Skeletal muscle satellite cell (primary cell): ENCODE data around the gene PLEKHA5.

Source experiments
- H3K27me3 ChIP-seq: 2 replicates; pipeline ENCODE4 v1.7.0; 2013; ENCODE audit warnings: low read length; ENCODE audit not compliant: control insufficient read depth, insufficient read depth
- H3K36me3 ChIP-seq: 2 replicates; pipeline ENCODE4 v1.7.0; 2013; ENCODE audit warnings: mild to moderate bottlenecking, control low read depth, low read length; ENCODE audit not compliant: insufficient read depth
- H3K4me1 ChIP-seq: 2 replicates; pipeline ENCODE4 v1.7.0; 2013; ENCODE audit warnings: low read length; ENCODE audit not compliant: control insufficient read depth, insufficient read depth
- H3K4me2 ChIP-seq: 2 replicates; pipeline ENCODE4 v1.7.0; 2013; ENCODE audit warnings: mild to moderate bottlenecking, low read length
- H3K4me3 ChIP-seq: 2 replicates; pipeline ENCODE4 v1.7.0; 2013; ENCODE audit warnings: low read length
- H3K9ac ChIP-seq: 2 replicates; pipeline ENCODE4 v1.7.0; 2013; ENCODE audit warnings: mild to moderate bottlenecking, low read depth, low read length, moderate library complexity
- H3K9me3 ChIP-seq: replicated peaks from 2 replicates; pipeline ENCODE4 v1.7.0; 2013; ENCODE audit warnings: mild to moderate bottlenecking, control low read depth, low read length

PLEKHA5 gene

DNA sequence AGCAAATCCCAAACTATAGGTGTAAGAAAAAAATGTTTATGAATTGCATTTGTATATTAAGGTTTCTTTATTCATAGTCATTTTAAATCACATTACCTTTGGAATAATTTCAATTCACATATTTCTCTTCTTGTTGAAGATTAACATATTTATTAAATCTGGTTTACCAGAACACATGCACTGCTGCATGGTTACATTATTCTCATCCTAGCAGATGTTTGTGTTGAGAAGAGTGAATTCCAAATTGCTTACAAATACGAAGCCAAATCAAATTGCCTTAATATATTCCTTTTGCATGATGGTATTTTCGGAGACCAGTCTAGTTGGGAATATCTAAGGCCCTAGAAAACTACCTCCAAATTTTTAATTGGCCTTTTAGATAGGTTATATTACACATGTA lies 130.6 kb downstream of the PLEKHA5 start:
- H3K9ac ChIP-seq = no peak overlapping the region
- H3K27me3 ChIP-seq = no peaks in the 10 kb centered on the region
- H3K4me2 ChIP-seq = no peak overlapping the region
- H3K4me3 ChIP-seq = no peak overlapping the region
- no peaks in the 10 kb centered on the region for H3K36me3 ChIP-seq
- H3K4me1 ChIP-seq = peaks cover 5% of the 10 kb centered on the region
- no peaks in the 10 kb centered on the region for H3K9me3 ChIP-seq

DNA sequence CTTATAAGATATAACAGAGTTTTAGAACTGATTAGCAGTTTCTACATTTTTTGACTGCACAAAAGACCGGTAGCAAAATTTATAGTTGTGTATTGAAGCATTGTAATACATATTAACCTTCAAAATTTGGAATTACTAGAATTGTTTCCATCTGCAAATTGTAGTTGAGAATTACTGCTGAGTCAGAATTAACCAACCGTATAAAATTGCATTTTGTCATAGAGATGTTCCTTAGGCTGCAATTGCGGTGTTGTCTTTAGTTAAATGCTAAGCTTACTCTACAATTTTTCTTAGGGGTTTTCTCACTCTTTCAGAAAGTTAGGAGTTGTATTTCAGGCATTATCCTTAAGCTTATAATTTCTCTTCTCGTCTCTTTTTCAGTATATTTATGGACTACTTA lies 132.2 kb downstream of the PLEKHA5 start:
- Histone ChIP-seq H3K4me1 (peaks cover under 1% of the 10 kb centered on the region), H3K4me3 (no peak overlapping the region), H3K36me3 (no peaks in the 10 kb centered on the region), H3K4me2 (no peak overlapping the region), H3K9ac (no peak overlapping the region), H3K27me3 (no peaks in the 10 kb centered on the region), H3K9me3 (no peaks in the 10 kb centered on the region)

DNA sequence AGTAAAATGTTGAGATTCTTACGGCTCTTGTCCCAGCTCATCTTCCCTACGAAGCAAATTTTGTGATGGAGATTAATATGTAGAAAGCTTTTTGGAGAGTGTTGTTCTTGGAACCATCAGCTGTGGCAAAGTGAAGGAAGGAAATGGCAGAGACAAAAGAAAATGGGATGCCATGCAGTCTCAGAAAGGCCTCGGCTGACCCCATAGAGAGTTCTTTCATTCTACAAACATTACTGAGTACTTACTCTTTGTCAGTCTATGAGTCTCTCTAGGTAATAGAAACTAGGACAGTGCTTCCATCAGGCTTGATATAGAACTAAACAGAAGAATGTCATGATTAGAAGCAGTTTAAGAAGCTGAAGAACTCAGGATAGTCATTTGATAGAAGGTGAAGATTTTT lies 134.1 kb downstream of the PLEKHA5 start:
- no peaks in the 10 kb centered on the region for H3K4me1 ChIP-seq
- H3K36me3 ChIP-seq = no peaks in the 10 kb centered on the region
- H3K27me3 ChIP-seq = no peaks in the 10 kb centered on the region
- H3K4me3 ChIP-seq = no peak overlapping the region
- no peak overlapping the region for H3K4me2 ChIP-seq
- no peaks in the 10 kb centered on the region for H3K9me3 ChIP-seq
- no peak overlapping the region for H3K9ac ChIP-seq

DNA sequence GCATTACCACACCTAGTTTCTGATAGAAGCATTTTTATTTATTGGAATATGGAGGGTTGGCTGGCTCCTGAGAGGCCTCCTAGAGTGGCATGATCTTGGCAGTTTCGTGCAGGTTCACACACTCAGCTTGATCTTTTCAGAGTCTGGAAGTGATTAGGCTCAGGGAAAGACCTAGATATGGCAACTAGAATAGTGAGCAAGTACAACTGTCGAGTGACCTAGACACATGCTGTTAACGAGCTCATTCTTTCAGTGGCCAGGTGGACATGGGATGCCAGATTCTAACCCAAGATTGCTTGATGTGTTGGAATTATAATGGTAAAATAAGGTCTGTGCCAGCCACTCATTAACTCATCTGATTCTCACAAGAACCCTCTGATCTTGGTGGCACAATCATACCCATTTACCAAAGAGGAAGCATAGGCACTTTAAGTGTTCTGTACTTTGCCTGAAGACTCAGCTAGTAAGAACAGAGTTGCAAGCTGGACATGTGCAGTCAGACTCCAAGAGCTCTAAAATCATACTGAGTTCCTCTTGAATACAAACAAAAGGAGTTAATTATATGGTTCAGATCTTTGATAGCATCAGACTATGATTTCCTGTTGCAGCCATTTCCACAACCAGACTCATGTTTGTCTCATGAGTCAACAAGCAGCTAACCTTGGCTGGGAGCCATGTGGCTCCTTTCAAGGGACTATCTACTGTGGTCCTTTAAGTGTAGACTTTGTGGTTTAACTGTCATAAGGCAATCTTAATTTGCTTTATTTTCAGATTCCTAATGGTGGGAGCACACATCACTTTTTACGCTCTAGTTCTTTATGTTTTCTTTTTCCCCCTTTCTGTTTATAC lies 144.2 kb downstream of the PLEKHA5 start:
- H3K4me3 ChIP-seq = no peak overlapping the region
- peak overlapping the region; percentile 42 for H3K4me2 ChIP-seq
- H3K36me3 ChIP-seq = no peaks in the 10 kb centered on the region
- no peaks in the 10 kb centered on the region for H3K27me3 ChIP-seq
- no peak overlapping the region for H3K9ac ChIP-seq
- H3K9me3 ChIP-seq = no peaks in the 10 kb centered on the region
- H3K4me1 ChIP-seq = peaks cover 18% of the 10 kb centered on the region

DNA sequence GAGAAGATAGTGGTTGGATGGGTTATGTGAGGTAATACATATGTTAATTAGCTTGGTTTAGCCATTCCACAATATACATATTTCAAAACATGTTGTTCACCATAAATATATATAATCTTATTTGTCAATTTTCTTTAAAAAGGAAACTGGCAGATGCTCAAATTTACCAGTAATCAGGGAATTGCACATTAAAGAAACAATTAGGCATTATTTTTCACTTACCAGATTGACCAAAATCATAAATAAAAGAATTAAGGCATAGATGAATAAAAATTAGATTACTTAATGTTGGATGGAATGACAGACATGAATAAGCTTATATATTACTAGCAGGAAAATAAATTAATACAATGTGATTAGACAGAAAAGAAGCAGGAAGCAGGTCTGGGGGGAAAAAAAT lies 147.2 kb downstream of the PLEKHA5 start:
- Histone ChIP-seq H3K4me1 (peaks cover 18% of the 10 kb centered on the region), H3K9me3 (no peaks in the 10 kb centered on the region), H3K27me3 (no peaks in the 10 kb centered on the region), H3K4me2 (no peak overlapping the region), H3K36me3 (no peaks in the 10 kb centered on the region), H3K4me3 (no peak overlapping the region), H3K9ac (no peak overlapping the region)

DNA sequence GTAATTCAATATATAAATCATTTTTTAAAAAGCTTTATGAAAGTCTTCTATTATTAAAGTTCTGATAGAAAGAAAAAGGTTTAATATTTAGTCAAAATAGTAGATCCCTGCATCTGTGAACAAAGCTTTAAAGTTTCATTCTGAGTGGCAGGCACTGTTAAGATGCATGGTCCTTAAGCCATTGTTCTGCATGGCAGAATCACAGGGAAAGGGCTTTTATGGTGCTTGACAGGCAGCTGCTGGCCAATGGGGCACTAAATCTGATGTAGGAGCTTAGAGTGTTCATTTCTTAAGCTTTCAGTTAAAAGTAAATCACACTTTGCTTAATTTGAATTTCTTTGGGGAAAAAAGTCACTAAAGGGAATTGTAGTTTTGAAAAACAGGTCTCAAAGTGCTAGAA lies 148.2 kb downstream of the PLEKHA5 start:
- H3K27me3 ChIP-seq = no peaks in the 10 kb centered on the region
- H3K4me3 ChIP-seq = no peak overlapping the region
- peaks cover 18% of the 10 kb centered on the region for H3K4me1 ChIP-seq
- H3K36me3 ChIP-seq = no peaks in the 10 kb centered on the region
- no peak overlapping the region for H3K4me2 ChIP-seq
- H3K9ac ChIP-seq = no peak overlapping the region
- no peaks in the 10 kb centered on the region for H3K9me3 ChIP-seq

DNA sequence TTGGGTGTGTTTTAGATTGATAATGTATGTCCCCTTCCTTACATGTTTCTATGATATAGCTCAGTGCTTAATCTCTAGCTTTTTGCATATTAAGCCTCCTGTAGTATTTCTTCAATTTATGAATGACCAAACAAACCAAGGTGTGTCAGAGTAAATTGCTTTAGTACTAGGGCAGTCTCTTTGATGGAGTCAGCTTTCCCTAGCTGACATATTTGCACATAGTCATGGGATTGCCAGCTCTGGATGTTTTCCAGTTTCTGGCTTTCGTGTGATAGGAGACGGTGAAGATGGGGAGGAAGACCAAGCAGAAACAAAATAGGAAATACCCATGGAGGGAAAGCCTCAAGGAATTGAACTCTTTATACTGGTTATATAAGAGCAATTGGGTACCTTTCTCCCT lies 148.9 kb downstream of the PLEKHA5 start:
- H3K9ac ChIP-seq = no peak overlapping the region
- no peak overlapping the region for H3K4me2 ChIP-seq
- H3K9me3 ChIP-seq = no peaks in the 10 kb centered on the region
- H3K4me1 ChIP-seq = peaks cover 14% of the 10 kb centered on the region
- no peaks in the 10 kb centered on the region for H3K36me3 ChIP-seq
- no peaks in the 10 kb centered on the region for H3K27me3 ChIP-seq
- no peak overlapping the region for H3K4me3 ChIP-seq

DNA sequence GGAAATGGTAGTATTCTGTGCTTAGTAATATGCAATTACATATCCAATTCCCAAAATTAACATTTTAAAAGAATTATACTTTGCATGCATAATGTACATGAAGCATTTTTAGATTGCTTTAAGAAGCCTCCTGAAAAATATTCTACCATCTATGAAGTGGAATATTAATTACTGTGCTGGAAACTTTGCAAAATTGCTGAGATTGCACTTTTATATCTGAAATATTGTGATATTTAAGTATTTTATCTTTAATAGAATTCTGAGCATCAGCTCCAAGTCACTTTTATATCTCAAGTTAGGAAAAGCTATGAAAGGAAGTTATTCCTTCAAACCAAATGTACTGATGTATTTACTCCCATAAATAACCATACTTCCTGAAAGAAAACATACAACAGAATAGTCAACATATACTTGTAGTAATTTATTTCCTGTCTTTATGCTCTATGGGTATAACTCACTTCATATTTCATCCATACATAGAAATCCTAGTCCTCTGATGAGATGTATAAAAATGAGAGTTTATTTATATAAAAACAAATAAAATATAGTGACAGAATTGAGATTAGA lies 152.7 kb downstream of the PLEKHA5 start:
- Histone ChIP-seq H3K4me1 (peaks cover 2% of the 10 kb centered on the region), H3K36me3 (no peaks in the 10 kb centered on the region), H3K4me2 (no peak overlapping the region), H3K9ac (no peak overlapping the region), H3K9me3 (no peaks in the 10 kb centered on the region), H3K4me3 (no peak overlapping the region), H3K27me3 (no peaks in the 10 kb centered on the region)

DNA sequence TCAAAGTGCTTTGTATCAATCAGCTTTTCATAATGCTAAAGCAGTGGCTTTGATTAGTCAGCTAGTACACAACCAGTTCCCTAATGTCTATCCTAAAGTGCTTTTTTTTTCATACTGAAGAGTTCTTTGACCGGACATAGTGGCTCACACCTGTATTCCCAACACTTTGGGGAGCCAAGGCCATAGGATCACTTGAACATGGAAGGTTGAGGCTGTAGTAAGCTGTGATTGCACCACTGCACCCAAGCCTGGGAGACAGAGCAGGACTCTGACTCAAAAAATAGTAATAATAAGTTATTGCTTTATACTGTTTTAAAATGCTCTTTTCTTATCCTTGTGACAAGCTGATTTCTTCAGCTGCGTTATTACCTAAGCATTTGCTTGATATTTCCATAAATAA lies 155.1 kb downstream of the PLEKHA5 start:
- H3K9me3 ChIP-seq = no peaks in the 10 kb centered on the region
- H3K4me1 ChIP-seq = peaks cover 3% of the 10 kb centered on the region
- H3K36me3 ChIP-seq = no peaks in the 10 kb centered on the region
- H3K4me2 ChIP-seq = no peak overlapping the region
- H3K4me3 ChIP-seq = no peak overlapping the region
- H3K27me3 ChIP-seq = no peaks in the 10 kb centered on the region
- no peak overlapping the region for H3K9ac ChIP-seq

DNA sequence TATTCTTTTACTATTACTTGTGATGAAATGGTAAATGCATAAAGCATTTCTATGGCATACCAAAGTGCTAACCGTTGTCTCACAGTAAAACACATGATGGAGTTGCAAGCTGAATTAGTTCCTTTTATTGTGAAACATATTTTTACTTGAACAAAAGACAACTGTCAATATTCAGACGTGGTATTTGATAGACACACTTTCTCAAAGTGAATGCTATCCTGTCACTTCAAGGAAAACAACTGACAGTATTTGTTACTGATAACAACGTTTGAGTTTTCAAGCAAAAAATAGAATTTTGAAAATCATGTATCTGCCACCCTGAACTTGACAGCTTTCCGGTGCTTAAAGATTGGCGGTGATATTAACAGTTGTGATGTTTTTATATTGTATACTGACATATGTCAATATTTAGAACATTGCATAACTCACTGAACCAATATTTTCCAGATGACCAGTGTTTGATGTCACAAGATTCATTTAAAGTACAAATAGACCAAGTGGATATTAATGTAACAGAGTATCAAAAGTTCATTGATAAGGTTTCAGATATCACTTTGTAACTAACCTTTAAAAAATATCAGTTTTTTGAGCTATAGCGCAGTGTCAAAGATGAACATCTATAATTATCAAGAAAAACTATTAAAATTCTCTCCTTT lies 156.4 kb downstream of the PLEKHA5 start:
- no peak overlapping the region for H3K9ac ChIP-seq
- H3K27me3 ChIP-seq = no peaks in the 10 kb centered on the region
- H3K4me1 ChIP-seq = peaks cover 3% of the 10 kb centered on the region
- H3K36me3 ChIP-seq = no peaks in the 10 kb centered on the region
- H3K9me3 ChIP-seq = no peaks in the 10 kb centered on the region
- H3K4me3 ChIP-seq = no peak overlapping the region
- no peak overlapping the region for H3K4me2 ChIP-seq

DNA sequence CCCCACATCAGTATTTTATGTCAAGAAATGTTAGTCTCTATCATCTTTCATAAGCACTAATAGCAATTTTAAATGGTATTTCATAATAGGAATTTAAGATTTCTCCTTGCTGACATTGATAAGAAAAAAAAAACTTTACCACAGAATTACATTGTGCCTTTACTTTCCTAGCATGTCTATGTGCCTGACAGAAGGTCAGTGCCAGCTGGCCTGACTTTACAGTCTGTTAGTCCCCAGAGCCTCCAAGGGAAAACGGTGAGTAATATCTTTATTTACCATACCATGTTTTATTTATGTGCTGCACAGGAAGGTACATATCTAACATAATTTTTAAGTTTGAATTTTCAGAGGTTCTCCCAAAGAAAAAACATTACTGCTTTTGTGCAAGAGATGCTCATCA lies 157.8 kb downstream of the PLEKHA5 start:
- Histone ChIP-seq H3K4me2 (no peak overlapping the region), H3K36me3 (no peaks in the 10 kb centered on the region), H3K4me1 (peaks cover 3% of the 10 kb centered on the region), H3K27me3 (no peaks in the 10 kb centered on the region), H3K9ac (no peak overlapping the region), H3K9me3 (no peaks in the 10 kb centered on the region), H3K4me3 (no peak overlapping the region)
